Neural crest cell (in vitro differentiated cells): ENCODE measurements around the gene MAST4. TPM values are rescaled to one million over a fixed set of nuclear protein-coding genes. Genes with fewer than 3 reads are reported as not detected.

Experiments used
- DNase-seq: peaks from one replicate; pipeline ENCODE4 v3.0.0; 2021; ENCODE audit warnings: low read depth, mixed read lengths, low spot score
- H3K27ac Mint-ChIP-seq: one replicate; pipeline ENCODE4 v1.8.0; 2021; ENCODE audit warnings: mild to moderate bottlenecking, mixed read lengths; ENCODE audit not compliant: unreplicated experiment
- H3K27me3 Mint-ChIP-seq: 2 replicates; pipeline ENCODE4 v1.8.0; 2021; ENCODE audit warnings: low read depth, mild to moderate bottlenecking, mixed read lengths
- H3K36me3 Mint-ChIP-seq: 2 replicates; pipeline ENCODE4 v1.8.0; 2021; ENCODE audit warnings: low read depth, mild to moderate bottlenecking, mixed read lengths
- H3K4me1 Mint-ChIP-seq: 2 replicates; pipeline ENCODE4 v1.8.0; 2021; ENCODE audit warnings: mixed read lengths
- H3K4me3 Mint-ChIP-seq: one replicate; pipeline ENCODE4 v1.8.0; 2021; ENCODE audit warnings: mild to moderate bottlenecking, mixed read lengths
- H3K9me3 Mint-ChIP-seq: 2 replicates; pipeline ENCODE4 v1.8.0; 2021; ENCODE audit warnings: mixed read lengths
- total RNA-seq: library from RNA; stranded (reverse); gene quantifications from 2 replicates; pipeline ENCODE4 v1.2.1, GENCODE V29; 2021
- TF ChIP-seq, protein P1 (sequence below): fragments of 200-600 bp; sonication (generic); conservative IDR thresholded peaks from 2 replicates; pipeline ENCODE4 v1.5.0; 2021; ENCODE audit warnings: antibody characterized with exemption, mild to moderate bottlenecking

The MAST4 gene
- total RNA-seq, 1 donor from 2014 or later, result 7.3 TPM

DNA sequence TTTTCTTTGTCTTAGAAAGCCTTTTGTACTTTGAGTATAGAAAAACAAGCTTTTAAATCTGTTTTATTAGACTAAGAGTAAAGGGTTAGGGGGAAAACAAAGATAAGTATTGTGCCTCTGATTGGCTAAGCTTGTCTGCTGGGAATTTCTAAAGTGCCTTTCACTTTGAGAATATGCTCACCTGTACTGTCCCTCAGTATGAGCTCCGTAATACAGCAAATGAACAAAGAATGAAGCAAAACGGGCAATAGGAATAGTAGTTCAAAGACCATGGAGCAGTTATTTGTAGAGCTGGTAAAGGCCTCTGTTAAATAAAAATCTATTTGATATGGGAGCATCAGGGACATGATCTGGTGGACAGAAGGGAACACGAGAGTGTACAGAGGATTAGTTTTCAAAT lies 277.8 kb downstream of the MAST4 start:
- Mint-ChIP-seq H3K4me3 (no peak overlapping the region), H3K27me3 (no peaks in the 10 kb centered on the region), H3K36me3 (no peaks in the 10 kb centered on the region), H3K9me3 (no peaks in the 10 kb centered on the region), H3K4me1 (peaks cover 14% of the 10 kb centered on the region), H3K27ac (no peak overlapping the region)
- TF ChIP-seq, protein P1, sequence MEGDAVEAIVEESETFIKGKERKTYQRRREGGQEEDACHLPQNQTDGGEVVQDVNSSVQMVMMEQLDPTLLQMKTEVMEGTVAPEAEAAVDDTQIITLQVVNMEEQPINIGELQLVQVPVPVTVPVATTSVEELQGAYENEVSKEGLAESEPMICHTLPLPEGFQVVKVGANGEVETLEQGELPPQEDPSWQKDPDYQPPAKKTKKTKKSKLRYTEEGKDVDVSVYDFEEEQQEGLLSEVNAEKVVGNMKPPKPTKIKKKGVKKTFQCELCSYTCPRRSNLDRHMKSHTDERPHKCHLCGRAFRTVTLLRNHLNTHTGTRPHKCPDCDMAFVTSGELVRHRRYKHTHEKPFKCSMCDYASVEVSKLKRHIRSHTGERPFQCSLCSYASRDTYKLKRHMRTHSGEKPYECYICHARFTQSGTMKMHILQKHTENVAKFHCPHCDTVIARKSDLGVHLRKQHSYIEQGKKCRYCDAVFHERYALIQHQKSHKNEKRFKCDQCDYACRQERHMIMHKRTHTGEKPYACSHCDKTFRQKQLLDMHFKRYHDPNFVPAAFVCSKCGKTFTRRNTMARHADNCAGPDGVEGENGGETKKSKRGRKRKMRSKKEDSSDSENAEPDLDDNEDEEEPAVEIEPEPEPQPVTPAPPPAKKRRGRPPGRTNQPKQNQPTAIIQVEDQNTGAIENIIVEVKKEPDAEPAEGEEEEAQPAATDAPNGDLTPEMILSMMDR, result no peak
- DNase-seq, result no peak

DNA sequence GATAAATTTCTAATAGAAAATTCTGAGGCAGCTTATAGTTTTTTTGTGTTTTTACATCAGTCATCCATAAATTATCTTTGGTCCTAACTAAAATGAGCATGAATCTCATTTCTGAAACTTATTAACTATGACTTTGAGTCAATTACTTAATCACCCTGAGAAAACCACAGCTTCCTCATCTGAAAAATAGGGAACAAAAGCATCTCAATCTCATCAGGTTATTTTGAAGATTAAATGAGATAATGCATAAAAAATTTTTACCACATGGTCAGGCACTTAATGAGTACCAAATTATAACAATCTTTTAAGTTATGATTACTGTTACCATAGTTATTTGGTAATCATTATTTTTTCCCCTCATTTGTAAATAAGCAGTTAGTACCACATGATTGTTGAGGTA lies 279.1 kb downstream of the MAST4 start:
- peaks cover 3% of the 10 kb centered on the region for H3K9me3 Mint-ChIP-seq
- peaks cover 14% of the 10 kb centered on the region for H3K4me1 Mint-ChIP-seq
- DNase-seq, result no peak
- TF ChIP-seq, protein P1, result no peak
- no peak overlapping the region for H3K27ac Mint-ChIP-seq
- H3K27me3 Mint-ChIP-seq, result no peaks in the 10 kb centered on the region
- no peak overlapping the region for H3K4me3 Mint-ChIP-seq
- no peaks in the 10 kb centered on the region for H3K36me3 Mint-ChIP-seq

DNA sequence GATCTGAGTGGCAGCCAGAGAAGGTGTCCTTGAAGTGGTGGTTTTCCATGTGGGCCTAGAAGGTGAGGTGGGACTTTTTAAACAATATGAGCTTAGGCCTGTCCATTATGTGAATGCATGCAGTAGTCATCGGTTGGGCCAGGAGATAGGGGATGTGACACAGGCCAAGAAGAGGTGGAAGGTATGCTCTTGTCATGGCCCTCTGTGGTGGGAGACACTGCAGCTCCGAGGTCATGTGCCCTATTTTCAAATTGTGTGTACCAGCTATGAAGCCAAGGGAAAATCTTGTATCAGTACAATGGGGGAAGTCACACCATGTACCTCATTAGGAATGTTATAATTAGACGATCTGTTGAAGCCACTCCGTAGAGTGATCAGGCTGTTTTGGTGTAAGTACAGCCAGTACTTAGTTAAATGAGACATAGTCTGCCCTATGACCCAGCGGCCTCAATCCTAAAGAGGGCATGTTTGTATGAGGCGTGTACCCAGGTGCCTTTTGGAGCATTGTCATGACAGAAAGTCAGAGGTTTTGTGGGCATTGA lies 280.1 kb downstream of the MAST4 start:
- H3K27me3 Mint-ChIP-seq, result no peaks in the 10 kb centered on the region
- no peak overlapping the region for H3K27ac Mint-ChIP-seq
- DNase-seq, result no peak
- H3K36me3 Mint-ChIP-seq, result no peaks in the 10 kb centered on the region
- no peak overlapping the region for H3K4me3 Mint-ChIP-seq
- peaks cover 3% of the 10 kb centered on the region for H3K9me3 Mint-ChIP-seq
- TF ChIP-seq, protein P1, result no peak
- H3K4me1 Mint-ChIP-seq, result peaks cover 14% of the 10 kb centered on the region

DNA sequence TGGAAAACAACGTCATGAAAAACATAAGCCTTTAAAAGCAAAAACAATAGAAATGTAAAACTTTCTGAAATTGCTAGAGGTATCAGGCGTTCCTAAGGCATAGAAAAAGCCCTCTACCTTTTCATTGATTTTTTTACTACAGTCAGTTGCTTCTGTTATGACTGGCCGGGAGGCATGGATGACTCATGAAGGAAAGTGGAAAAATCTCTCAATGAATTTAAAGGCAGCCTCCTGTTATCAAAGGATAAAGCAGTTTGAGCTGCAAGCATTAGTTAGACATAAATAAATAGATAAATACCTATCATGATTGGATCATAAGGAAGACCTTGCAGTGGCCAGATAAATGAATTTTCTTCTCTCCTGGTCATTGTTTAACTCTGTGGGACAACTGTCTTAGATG lies 281.6 kb downstream of the MAST4 start:
- peaks cover 11% of the 10 kb centered on the region for H3K4me1 Mint-ChIP-seq
- H3K27ac Mint-ChIP-seq, result no peak overlapping the region
- no peaks in the 10 kb centered on the region for H3K36me3 Mint-ChIP-seq
- no peak overlapping the region for H3K4me3 Mint-ChIP-seq
- TF ChIP-seq, protein P1, result no peak
- DNase-seq, result no peak
- no peaks in the 10 kb centered on the region for H3K27me3 Mint-ChIP-seq
- peaks cover 3% of the 10 kb centered on the region for H3K9me3 Mint-ChIP-seq

DNA sequence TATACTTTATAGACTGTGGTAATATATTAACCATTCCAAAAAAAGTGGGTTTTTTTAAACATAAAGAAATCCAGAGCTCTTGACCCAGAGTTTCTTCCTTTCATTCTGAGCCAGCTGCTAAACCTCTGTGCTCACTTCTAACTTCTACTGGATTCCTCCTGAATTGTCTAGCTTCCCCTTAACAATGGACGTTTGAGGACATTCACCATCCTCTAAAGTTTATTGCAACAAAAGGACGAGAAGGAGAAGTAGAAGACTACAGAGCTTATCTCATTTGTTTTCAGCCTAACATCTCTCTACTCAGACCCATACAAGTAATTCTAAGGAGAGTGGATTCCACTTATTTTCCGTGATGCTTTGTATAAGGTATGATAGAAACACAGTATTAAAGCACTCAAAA lies 284.2 kb downstream of the MAST4 start:
- TF ChIP-seq, protein P1, result no peak
- no peak overlapping the region for H3K4me3 Mint-ChIP-seq
- H3K9me3 Mint-ChIP-seq, result peaks cover 3% of the 10 kb centered on the region
- no peak for DNase-seq
- no peaks in the 10 kb centered on the region for H3K4me1 Mint-ChIP-seq
- H3K36me3 Mint-ChIP-seq, result no peaks in the 10 kb centered on the region
- no peaks in the 10 kb centered on the region for H3K27me3 Mint-ChIP-seq
- H3K27ac Mint-ChIP-seq, result no peak overlapping the region
